Measurements from ENCODE around the gene TGFBR3L. TPM values are rescaled to one million over a fixed set of nuclear protein-coding genes. Genes with fewer than 3 reads are reported as not detected.
"Not testable (repeated sequence)": the region's sequence is repeated elsewhere in the genome, so short reads cannot be mapped to it uniquely, and the experiment has no call there.

TGFBR3L gene
- total RNA-seq, 1 donor, result 0.10 TPM

- not testable (repeated sequence) for H3K27me3 ChIP-seq (ENCODE audit: insufficient read depth, low read length); H3K9me3 ChIP-seq (ENCODE audit: low read depth, low read length); H3K4me3 ChIP-seq (ENCODE audit: low read length); H3K4me1 ChIP-seq (ENCODE audit: insufficient read depth, low read length)
These were observed 21.1 kb upstream of the TGFBR3L start for GRCh38 chr19:7893362-7894101.

DNA sequence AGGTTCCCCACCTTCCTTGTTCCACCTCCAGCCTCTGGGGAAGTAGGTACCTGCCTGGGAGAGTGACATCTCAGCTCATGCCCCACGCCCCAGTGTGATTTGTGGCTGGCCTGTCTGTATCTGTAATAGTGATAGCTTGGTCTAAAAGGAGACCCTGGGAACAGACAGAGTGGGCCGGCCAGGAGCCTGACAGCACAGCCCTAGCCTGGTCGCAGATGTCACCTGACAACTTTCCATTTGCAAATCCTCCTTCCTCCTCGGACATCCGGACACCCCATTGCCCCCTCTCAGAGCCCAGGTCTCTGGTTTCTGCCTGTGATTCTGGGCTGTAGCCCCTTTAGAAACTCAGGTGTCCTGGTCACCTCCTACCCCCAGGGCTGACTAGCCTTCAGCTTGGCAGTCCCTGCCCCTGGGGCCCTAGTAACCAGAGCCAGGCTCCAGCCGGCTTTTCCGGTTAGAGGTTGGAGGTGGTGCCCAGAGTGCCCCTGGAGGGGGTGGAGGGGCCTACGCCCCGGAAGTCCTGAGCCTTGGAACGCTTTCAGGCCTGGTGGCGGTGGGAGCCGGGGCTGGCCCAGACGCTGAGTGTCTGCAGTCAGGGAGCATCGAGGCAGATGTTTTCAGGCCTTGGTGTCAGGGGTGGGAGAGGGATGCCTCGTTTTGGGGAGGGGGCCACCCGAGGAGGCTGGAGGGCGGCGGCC, 19.9 kb upstream of the TGFBR3L start:
- Histone ChIP-seq H3K27me3 (ENCODE audit: insufficient read depth, low read length) (no peaks in the 10 kb centered on the region), H3K9me3 (ENCODE audit: low read depth, low read length) (no peaks in the 10 kb centered on the region), H3K4me3 (ENCODE audit: low read length) (no peak overlapping the region), H3K4me1 (ENCODE audit: insufficient read depth, low read length) (no peaks in the 10 kb centered on the region)

DNA sequence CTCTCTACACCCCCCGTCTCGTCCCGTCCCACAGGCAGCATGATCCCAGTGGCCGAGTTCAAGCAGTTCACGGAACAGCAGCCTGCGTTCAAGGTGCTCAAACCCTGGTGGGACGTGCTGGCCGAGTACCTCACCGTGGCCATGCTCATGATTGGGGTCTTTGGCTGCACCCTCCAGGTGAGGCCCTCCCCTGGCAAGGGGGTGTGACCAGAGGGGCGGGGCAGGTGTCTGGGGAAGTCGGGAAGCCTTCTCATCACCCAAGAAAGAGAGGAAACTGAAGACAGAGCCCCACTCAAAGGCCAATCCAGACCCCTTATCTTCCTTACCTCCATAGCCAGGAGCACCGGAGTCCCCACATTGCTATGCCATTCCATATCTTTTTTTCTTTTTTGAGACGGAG, 19.1 kb upstream of the TGFBR3L start:
- H3K9me3 ChIP-seq (ENCODE audit: low read depth, low read length), result no peaks in the 10 kb centered on the region
- no peak overlapping the region for H3K4me3 ChIP-seq (ENCODE audit: low read length)
- no peaks in the 10 kb centered on the region for H3K27me3 ChIP-seq (ENCODE audit: insufficient read depth, low read length)
- H3K4me1 ChIP-seq (ENCODE audit: insufficient read depth, low read length), result no peaks in the 10 kb centered on the region

DNA sequence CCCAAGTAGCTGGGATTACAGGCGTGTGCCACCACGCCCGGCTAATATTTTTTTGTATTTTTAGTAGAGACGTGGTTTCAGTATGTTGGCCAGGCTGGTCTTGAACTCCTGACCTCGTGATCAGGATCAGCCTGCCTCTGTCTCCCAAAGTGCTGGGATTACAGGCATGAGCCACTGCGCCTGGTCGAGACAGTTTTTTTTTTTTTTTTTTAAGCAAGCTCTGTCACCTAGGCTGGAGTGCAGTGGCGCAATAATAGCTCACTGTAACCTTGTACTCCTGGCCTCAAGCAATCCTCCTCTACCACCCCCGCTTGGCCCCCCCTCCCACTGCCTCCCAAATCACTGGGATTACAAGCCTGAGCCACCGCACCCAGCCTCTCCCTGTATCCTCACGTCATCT, 17.3 kb upstream of the TGFBR3L start:
- no peaks in the 10 kb centered on the region for H3K27me3 ChIP-seq (ENCODE audit: insufficient read depth, low read length)
- no peak overlapping the region for H3K4me3 ChIP-seq (ENCODE audit: low read length)
- no peaks in the 10 kb centered on the region for H3K9me3 ChIP-seq (ENCODE audit: low read depth, low read length)
- no peaks in the 10 kb centered on the region for H3K4me1 ChIP-seq (ENCODE audit: insufficient read depth, low read length)

DNA sequence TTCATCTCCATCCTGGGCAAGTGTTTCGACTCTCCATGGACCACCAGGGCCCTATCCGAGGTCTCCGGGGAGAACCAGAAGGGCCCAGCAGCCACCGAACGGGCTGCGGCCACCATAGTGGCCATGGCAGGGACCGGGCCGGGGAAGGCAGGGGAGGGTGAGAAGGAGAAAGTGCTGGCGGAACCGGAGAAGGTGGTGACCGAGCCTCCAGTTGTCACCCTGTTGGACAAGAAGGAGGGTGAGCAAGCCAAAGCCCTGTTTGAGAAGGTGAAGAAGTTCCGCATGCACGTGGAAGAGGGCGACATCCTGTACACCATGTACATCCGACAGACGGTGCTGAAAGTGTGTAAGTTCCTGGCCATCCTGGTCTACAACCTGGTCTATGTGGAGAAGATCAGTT, 15.7 kb upstream of the TGFBR3L start:
- Histone ChIP-seq H3K4me1 (ENCODE audit: insufficient read depth, low read length) (peaks cover 10% of the 10 kb centered on the region), H3K27me3 (ENCODE audit: insufficient read depth, low read length) (no peaks in the 10 kb centered on the region), H3K4me3 (ENCODE audit: low read length) (no peak overlapping the region), H3K9me3 (ENCODE audit: low read depth, low read length) (no peaks in the 10 kb centered on the region)

GRCh38 chr19:7899751-7900378, 14.8 kb upstream of the TGFBR3L start:
- Histone ChIP-seq H3K4me3 (ENCODE audit: low read length) (no peak overlapping the region), H3K4me1 (ENCODE audit: insufficient read depth, low read length) (peaks cover 17% of the 10 kb centered on the region), H3K27me3 (ENCODE audit: insufficient read depth, low read length) (no peaks in the 10 kb centered on the region), H3K9me3 (ENCODE audit: low read depth, low read length) (no peaks in the 10 kb centered on the region)

DNA sequence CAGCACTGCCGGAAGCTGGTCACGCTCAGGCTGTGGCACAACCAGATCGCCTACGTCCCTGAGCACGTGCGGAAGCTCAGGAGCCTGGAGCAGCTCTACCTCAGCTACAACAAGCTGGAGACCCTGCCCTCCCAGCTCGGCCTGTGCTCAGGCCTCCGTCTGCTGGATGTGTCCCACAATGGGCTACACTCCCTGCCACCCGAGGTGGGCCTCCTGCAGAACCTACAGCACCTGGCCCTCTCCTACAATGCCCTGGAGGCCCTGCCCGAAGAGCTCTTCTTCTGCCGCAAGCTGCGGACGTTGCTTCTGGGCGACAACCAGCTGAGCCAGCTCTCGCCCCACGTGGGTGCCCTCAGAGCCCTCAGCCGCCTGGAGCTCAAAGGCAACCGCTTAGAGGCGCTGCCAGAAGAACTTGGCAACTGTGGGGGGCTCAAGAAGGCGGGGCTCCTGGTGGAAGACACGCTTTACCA, 14.2 kb upstream of the TGFBR3L start:
- H3K9me3 ChIP-seq (ENCODE audit: low read depth, low read length), result no peaks in the 10 kb centered on the region
- no peak overlapping the region for H3K4me3 ChIP-seq (ENCODE audit: low read length)
- peaks cover 23% of the 10 kb centered on the region for H3K4me1 ChIP-seq (ENCODE audit: insufficient read depth, low read length)
- no peaks in the 10 kb centered on the region for H3K27me3 ChIP-seq (ENCODE audit: insufficient read depth, low read length)

DNA sequence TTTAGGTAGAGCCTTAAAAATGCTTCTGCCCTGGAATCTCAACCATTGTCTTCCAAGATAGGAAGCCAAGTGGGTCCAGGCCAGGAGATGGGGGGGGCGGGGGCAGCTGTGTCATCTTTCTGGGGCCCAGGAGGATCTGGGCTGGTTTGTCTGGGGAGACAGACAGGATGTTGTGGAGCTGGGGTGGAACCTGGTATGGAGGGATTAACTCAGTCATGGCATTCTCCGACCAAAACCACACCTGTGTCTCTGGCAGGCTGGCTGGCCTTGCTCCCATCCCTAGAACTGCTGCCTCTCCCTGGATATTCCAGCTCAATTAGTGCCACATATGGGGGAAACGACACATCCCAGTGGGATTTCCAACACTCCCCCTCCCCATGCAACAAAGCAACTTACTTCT, 13.7 kb upstream of the TGFBR3L start:
- no peaks in the 10 kb centered on the region for H3K27me3 ChIP-seq (ENCODE audit: insufficient read depth, low read length)
- H3K4me1 ChIP-seq (ENCODE audit: insufficient read depth, low read length), result peaks cover 28% of the 10 kb centered on the region
- H3K4me3 ChIP-seq (ENCODE audit: low read length), result no peak overlapping the region
- H3K9me3 ChIP-seq (ENCODE audit: low read depth, low read length), result no peaks in the 10 kb centered on the region

DNA sequence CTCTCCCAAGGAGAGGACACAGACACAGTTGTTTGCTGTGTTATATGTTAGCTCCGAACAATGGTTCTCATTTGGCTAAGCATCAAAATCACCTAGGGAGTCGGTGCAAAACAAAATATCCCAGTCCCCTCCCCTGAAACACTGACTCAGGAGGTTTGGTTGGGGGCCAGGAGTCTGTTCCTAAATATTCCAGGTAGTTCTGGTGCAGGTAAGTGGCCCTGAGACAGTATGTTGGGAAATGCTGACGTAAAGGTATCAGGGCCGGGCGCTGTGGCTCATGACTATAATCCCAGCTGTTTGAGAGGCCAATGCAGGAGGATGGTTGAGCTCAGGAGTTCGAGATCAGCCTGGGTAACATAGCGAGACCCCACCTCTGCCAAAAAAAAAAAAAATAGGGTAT, 13.3 kb upstream of the TGFBR3L start:
- H3K4me3 ChIP-seq (ENCODE audit: low read length), result no peak overlapping the region
- no peaks in the 10 kb centered on the region for H3K9me3 ChIP-seq (ENCODE audit: low read depth, low read length)
- peaks cover 31% of the 10 kb centered on the region for H3K4me1 ChIP-seq (ENCODE audit: insufficient read depth, low read length)
- H3K27me3 ChIP-seq (ENCODE audit: insufficient read depth, low read length), result no peaks in the 10 kb centered on the region

DNA sequence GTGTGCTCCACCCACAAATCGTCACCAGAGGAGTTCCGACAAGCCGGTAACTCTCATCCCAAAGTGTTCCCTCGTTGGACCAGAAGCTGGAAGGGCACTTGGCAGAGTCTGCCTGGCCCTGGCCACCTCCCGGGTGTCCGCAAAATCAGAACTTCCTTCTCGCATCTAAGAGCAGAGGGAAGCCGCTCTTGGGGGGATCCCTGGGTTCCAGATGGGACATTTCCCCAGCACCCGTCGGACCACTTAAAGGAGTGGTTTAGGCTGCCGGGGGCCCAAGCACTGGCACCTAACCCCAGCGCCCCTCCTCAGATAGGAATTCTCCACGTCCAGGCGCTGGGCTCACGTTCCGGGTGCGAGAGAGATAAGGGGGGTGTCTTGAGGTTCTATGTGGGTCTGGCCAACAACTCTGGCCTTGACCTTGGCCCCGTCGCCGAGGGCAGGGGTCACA, 11.8 kb upstream of the TGFBR3L start:
- Histone ChIP-seq H3K27me3 (ENCODE audit: insufficient read depth, low read length) (no peaks in the 10 kb centered on the region), H3K4me1 (ENCODE audit: insufficient read depth, low read length) (peaks cover 31% of the 10 kb centered on the region), H3K4me3 (ENCODE audit: low read length) (peak overlapping the region; percentile 63), H3K9me3 (ENCODE audit: low read depth, low read length) (no peaks in the 10 kb centered on the region)

GRCh38 chr19:7903244-7904073, 11.2 kb upstream of the TGFBR3L start, which contains the start of gene MAP2K7:
TSS of gene MAP2K7 (plus strand) at chr19:7903877. CDS start at chr19:7903945, 68 bp downstream.
- Histone ChIP-seq H3K9me3 (ENCODE audit: low read depth, low read length) (no peaks in the 10 kb centered on the region), H3K27me3 (ENCODE audit: insufficient read depth, low read length) (no peaks in the 10 kb centered on the region), H3K4me3 (ENCODE audit: low read length) (peak within 1 kb of the TSS; percentile 63), H3K4me1 (ENCODE audit: insufficient read depth, low read length) (peaks cover 31% of the 10 kb centered on the region)

- Histone ChIP-seq H3K4me1 (ENCODE audit: insufficient read depth, low read length) (peaks cover 31% of the 10 kb centered on the region), H3K9me3 (ENCODE audit: low read depth, low read length) (no peaks in the 10 kb centered on the region), H3K27me3 (ENCODE audit: insufficient read depth, low read length) (no peaks in the 10 kb centered on the region), H3K4me3 (ENCODE audit: low read length) (peak overlapping the region; percentile 63)
These were observed 10.3 kb upstream of the TGFBR3L start for GRCh38 chr19:7904074-7905020.

DNA sequence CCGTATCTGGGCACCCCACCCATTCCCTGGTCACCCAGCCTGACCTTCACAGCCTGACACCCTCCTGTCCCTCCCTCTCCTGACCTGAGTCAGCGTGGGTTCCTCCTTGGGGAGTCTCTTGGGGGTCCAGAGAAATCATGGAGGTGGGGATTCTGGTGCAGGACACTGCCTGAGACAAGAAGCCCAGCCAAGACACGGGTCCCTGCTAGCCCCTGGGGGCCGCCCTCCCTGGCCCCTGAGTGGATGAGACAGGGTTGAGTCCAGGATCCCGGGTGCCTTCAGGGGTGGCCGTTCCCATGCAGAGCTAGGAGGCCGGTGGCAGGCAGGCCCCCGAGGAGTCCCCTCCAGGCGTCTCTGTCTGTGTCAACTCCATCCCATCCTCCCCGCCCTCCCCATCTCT, 9.4 kb upstream of the TGFBR3L start:
- no peaks in the 10 kb centered on the region for H3K9me3 ChIP-seq (ENCODE audit: low read depth, low read length)
- no peaks in the 10 kb centered on the region for H3K27me3 ChIP-seq (ENCODE audit: insufficient read depth, low read length)
- H3K4me1 ChIP-seq (ENCODE audit: insufficient read depth, low read length), result peaks cover 31% of the 10 kb centered on the region
- H3K4me3 ChIP-seq (ENCODE audit: low read length), result no peak overlapping the region

GRCh38 chr19:7905859-7906258, 8.8 kb upstream of the TGFBR3L start:
- Histone ChIP-seq H3K9me3 (ENCODE audit: low read depth, low read length) (no peaks in the 10 kb centered on the region), H3K27me3 (ENCODE audit: insufficient read depth, low read length) (no peaks in the 10 kb centered on the region), H3K4me1 (ENCODE audit: insufficient read depth, low read length) (peaks cover 31% of the 10 kb centered on the region), H3K4me3 (ENCODE audit: low read length) (no peak overlapping the region)
